Prostate gland (tissue), 2 donors: ENCODE results near the gene RARB. TPM values are rescaled to one million over a fixed set of nuclear protein-coding genes. Genes with fewer than 3 reads are reported as not detected.

Source experiments
- DNase-seq: peaks from one replicate; pipeline ENCODE4 v3.0.0-alpha.2; 2019; ENCODE audit warnings: low spot score
- H3K27ac ChIP-seq, 2 donors: fragments of 200-600 bp; sonication (generic); 2 replicates each; pipeline ENCODE4 v1.5.1; 2017 to 2019
- H3K27me3 ChIP-seq: fragments of 200-600 bp; sonication (generic); replicated peaks from 2 replicates; pipeline ENCODE4 v1.5.1; 2019; ENCODE audit not compliant: insufficient read depth
- H3K36me3 ChIP-seq, 2 donors: fragments of 200-600 bp; sonication (generic); 1 replicate in 1 of 2; 2 replicates in 1 of 2; pipeline versions ENCODE4 v1.5.1 to v1.8.1; 2017 to 2019
- H3K4me1 ChIP-seq: fragments of 200-600 bp; sonication (generic); replicated peaks from 2 replicates; pipeline ENCODE4 v1.5.1; 2019
- H3K4me3 ChIP-seq, 2 donors: fragments of 200-600 bp; sonication (generic); 2 replicates each; pipeline ENCODE4 v1.5.1; 2017 to 2019
- H3K9me3 ChIP-seq: fragments of 200-600 bp; sonication (generic); 2 replicates; pipeline ENCODE4 v1.5.1; 2017
- POLR2A ChIP-seq: fragments of 450-650 bp; IDR thresholded peaks from one replicate; pipeline ENCODE4 v1.6.1; 2016; ENCODE audit warnings: antibody characterized with exemption, mild to moderate bottlenecking
- POLR2AphosphoS5 ChIP-seq: sonication (generic); formaldehyde crosslinking; IDR thresholded peaks from one replicate; pipeline ENCODE4 v1.6.1; 2017; ENCODE audit warnings: antibody characterized with exemption
- whole genome bisulfite sequencing: methylation state at CpG from one replicate; pipeline ENCODE4 v1.1.5; 2018; 5-methylcytosine and 5-hydroxymethylcytosine counted together
- intact Hi-C: fragments of 100-400 bp; cut with DNase I; formaldehyde crosslinking; loops from one replicate; pipeline ENCODE4 v1.14.2; 2022
- total RNA-seq, 2 donors: library from RNA; depleted of rRNA; stranded (reverse); fragments of >200 nt; gene quantifications; one replicate each; pipeline ENCODE4 v1.1.0, GENCODE V29; 2016
- TF ChIP-seq, protein P1 (sequence below), 4 experiments: fragments of 200-600 bp in 2 of 4; fragments of 450-650 bp in 2 of 4; sonication (generic) in 2 of 4; IDR thresholded peaks; 1 replicate in 3 of 4; 2 replicates in 1 of 4; pipeline ENCODE4 v1.5.1; 2016 to 2019; ENCODE audit warnings: antibody characterized with exemption in 4 of 4, mild to moderate bottlenecking in 2 of 4, moderate library complexity in 2 of 4

Gene RARB
- total RNA-seq, 2 donors from 2014 or later = 4.4 to 17.2 TPM

DNA sequence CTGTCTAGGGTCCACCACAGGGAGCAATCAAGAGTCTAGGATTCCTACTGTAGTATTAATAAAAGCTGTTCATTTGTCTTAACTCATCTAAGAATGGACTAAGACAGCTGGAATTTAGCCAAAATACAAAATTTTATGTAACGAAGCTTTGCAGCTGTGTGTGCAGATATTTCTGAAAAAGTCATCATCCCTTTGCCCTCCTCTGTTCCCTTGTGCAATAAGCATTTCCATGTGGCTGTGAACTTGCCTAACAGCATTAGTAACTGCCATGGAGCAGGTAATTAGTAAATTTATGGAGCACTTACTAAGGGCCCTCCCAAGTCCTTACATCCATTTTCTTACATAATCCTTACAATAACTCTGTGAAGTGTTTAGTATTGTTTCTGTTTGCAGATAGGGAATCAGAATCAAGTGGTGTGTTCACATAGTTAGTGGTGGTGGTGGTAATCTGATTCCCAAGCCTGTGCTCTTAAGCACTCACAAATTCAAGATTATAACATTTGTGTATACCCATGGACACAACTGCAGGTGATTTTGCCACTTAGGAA is 114.5 kb downstream of the RARB start:
- H3K4me1 ChIP-seq = no peaks in the 10 kb centered on the region
- WGBS = 19% methylated on average over 1 of the region's 1 CpG
- no peaks in the 10 kb centered on the region for H3K27me3 ChIP-seq
- intact Hi-C loops = no loop called here
- H3K27ac ChIP-seq = no peak overlapping the region
- no peaks in the 10 kb centered on the region for H3K9me3 ChIP-seq
- TF ChIP-seq POLR2AphosphoS5 (no peak), POLR2A (no peak)
- TF ChIP-seq, protein P1, sequence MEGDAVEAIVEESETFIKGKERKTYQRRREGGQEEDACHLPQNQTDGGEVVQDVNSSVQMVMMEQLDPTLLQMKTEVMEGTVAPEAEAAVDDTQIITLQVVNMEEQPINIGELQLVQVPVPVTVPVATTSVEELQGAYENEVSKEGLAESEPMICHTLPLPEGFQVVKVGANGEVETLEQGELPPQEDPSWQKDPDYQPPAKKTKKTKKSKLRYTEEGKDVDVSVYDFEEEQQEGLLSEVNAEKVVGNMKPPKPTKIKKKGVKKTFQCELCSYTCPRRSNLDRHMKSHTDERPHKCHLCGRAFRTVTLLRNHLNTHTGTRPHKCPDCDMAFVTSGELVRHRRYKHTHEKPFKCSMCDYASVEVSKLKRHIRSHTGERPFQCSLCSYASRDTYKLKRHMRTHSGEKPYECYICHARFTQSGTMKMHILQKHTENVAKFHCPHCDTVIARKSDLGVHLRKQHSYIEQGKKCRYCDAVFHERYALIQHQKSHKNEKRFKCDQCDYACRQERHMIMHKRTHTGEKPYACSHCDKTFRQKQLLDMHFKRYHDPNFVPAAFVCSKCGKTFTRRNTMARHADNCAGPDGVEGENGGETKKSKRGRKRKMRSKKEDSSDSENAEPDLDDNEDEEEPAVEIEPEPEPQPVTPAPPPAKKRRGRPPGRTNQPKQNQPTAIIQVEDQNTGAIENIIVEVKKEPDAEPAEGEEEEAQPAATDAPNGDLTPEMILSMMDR (IDR thresholded peaks at IDR 0.05) = no peak
- no peak for DNase-seq
- H3K4me3 ChIP-seq = no peak overlapping the region
- no peaks in the 10 kb centered on the region for H3K36me3 ChIP-seq

DNA sequence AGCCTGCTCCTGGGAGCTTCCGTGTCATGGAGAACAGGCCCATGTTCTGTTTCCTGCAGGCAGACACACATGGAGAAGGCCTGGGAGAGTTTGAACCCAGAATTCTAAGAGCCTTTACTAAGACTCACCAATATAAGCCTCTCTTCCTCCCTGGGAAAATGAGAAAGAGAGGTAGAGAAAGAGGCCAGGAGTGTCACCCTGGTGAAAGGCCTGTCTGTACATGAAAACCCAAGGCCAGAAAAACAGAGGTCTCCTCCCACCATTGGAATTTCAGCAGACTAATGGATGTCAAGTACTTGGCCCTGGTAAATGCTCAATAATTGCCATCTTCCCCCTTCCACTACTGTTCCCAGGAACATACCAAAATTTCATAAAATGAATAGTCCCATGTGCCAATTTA is 119.0 kb downstream of the RARB start:
- no peak overlapping the region for H3K4me3 ChIP-seq
- H3K36me3 ChIP-seq = no peaks in the 10 kb centered on the region
- 100% methylated on average over 1 of the region's 1 CpG for WGBS
- no peak for DNase-seq
- no peak overlapping the region for H3K27ac ChIP-seq
- intact Hi-C loops = no loop called here
- H3K9me3 ChIP-seq = no peaks in the 10 kb centered on the region
- no peaks in the 10 kb centered on the region for H3K27me3 ChIP-seq
- TF ChIP-seq, protein P1 (IDR thresholded peaks at IDR 0.05) = no peak
- TF ChIP-seq POLR2A (no peak), POLR2AphosphoS5 (no peak)
- no peaks in the 10 kb centered on the region for H3K4me1 ChIP-seq

DNA sequence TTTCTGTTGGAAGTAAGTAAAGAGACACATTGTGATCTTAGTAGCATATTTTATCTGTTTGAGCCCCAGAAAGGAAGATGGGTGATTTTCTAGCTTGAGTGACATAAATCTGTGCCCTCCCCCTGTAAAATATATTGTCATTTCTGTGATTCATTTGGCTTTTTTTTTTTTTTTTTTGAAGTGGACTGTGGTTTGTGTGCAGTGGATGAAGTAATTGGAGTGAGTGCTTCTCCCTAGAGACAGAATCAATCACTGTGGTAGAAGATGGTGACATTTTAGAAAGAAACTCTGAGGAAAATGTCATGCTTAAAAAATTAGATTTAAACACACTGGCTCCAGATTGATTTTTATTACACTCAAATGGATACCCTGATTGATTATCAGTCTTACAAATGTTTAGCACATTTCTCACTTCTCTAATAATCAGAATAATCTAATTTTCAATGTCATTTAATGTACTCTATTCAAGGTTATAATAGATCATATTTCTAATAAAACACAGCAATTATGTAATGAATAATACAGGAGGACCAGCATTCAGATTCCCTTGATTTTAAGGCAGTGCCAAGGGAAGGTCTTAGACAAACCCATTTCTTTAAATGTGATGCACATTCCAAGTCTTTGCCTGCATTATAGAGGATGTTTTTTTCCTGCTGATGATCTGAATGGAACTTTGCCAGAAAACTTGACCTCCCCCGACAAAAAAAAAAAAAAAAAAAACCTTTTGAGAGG is 120.0 kb downstream of the RARB start:
- no peaks in the 10 kb centered on the region for H3K9me3 ChIP-seq
- no peak for DNase-seq
- 16% methylated on average over 1 of the region's 1 CpG for WGBS
- H3K36me3 ChIP-seq = no peaks in the 10 kb centered on the region
- H3K27me3 ChIP-seq = no peaks in the 10 kb centered on the region
- intact Hi-C loops = no loop called here
- H3K4me3 ChIP-seq = no peak overlapping the region
- no peaks in the 10 kb centered on the region for H3K4me1 ChIP-seq
- H3K27ac ChIP-seq = no peak overlapping the region
- TF ChIP-seq POLR2AphosphoS5 = no peak
- TF ChIP-seq POLR2A = no peak
- TF ChIP-seq, protein P1 (IDR thresholded peaks at IDR 0.05) = no peak

DNA sequence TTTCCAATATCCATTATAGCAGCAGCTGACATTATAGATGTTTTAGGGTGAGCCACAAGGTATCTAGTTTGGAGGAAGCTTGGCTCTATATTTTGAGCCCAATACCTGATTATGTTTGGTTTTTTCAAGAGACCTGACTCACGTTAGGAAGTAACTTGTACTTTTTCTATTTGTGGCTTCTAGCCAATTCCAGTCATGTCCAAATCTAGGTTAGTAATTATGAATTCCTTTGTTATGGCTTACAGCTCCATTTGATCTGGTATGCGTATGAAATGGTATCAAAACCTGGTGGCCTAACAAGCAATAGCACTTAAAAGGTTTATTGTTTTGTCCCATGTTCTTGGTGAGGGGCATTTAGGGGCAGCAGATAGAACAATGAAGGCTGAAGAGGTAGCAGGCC is 120.8 kb downstream of the RARB start:
- H3K4me3 ChIP-seq = no peak overlapping the region
- no peaks in the 10 kb centered on the region for H3K36me3 ChIP-seq
- no peak overlapping the region for H3K27ac ChIP-seq
- WGBS = 58% methylated on average over 2 of the region's 2 CpGs
- intact Hi-C loops = no loop called here
- no peaks in the 10 kb centered on the region for H3K9me3 ChIP-seq
- H3K4me1 ChIP-seq = no peaks in the 10 kb centered on the region
- DNase-seq = no peak
- no peaks in the 10 kb centered on the region for H3K27me3 ChIP-seq
- TF ChIP-seq, protein P1 (IDR thresholded peaks at IDR 0.05) = no peak
- no peak for TF ChIP-seq POLR2A
- TF ChIP-seq POLR2AphosphoS5 = no peak

DNA sequence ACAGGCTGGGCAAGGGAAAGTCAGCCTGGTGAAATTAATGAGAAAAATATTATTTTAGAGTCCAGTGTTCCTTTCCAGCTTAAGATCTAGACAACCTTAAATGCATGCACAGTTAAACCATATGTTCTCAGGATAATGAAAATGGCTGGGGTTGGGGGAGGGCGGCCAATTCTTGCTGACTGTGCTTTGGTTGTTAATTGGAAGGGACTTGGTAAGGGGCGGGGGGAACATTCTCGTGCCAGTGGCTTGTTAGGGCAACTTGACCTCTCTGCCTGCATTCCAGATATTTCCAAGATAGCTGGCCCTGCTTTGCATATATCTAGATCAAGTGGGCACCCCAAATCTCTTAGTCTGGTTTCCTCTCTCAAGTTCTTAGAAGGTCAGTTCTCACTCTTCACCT is 124.2 kb downstream of the RARB start:
- TF ChIP-seq POLR2AphosphoS5 (no peak), POLR2A (no peak)
- TF ChIP-seq, protein P1 (IDR thresholded peaks at IDR 0.05) = no peak
- Histone ChIP-seq H3K36me3 (no peaks in the 10 kb centered on the region), H3K4me1 (no peaks in the 10 kb centered on the region), H3K9me3 (no peaks in the 10 kb centered on the region), H3K27me3 (no peaks in the 10 kb centered on the region), H3K4me3 (no peak overlapping the region), H3K27ac (no peak overlapping the region)
- 93% methylated on average over 3 of the region's 3 CpGs for WGBS
- no peak for DNase-seq
- intact Hi-C loops = no loop called here
